ENCODE data around the gene ZMIZ1.

The ZMIZ1 gene

DNA sequence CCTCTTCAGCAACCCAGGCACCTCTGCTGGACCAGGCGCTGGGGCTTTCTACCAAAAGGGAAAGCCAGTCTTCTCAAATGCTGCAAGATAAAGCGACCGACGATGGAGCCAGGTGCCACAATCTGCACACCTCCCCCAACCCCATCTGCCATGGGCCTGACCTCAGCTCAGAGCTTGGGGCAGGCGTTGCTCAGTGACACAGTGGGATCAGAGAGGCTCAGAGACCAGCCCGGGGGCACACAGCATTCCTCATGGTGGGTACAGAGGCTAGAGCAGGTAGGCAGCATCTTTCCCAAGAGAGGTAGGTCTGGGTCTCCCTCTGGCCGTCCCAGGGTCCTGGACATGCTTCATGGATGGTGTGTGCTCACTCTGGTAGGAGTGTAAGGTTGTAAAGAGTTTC, 56.3 kb downstream of the ZMIZ1 start:
- no peak for DNase-seq

DNA sequence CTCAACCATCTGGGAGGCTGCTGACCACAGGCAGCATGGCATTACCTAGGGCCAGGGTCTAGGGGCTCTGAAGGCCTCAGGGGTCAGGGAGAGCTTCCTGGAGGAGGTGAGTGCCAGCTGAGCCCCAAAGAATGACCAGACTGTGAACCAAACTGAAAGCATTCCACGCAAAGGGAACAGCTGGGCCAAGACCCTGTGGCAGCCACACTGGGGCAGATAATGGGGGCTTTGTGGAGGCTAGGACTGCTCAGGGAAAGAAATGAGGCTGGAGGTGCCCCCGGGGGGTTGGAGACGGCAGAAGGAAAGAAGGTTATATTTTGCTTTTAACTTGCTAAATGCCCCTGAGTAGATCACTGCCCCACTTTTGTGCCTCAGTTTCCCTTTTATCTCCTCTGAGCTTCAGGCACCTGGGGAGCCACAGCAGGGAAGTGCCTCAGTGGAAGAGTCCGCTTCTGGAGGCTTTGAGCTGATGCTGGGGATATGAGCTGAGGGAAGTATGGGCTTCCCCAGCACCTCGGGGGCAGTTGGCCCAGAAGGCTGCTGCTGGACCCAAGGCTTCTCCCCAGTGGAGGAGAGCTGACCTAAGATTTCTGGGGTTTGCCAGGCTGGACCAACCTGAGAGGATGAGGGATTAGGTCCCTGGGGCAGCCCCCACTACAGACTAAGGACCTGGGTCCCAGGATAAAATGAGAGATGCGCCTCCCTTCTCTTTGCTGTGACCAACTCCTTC, 57.8 kb downstream of the ZMIZ1 start:
- DNase-seq, result no peak

DNA sequence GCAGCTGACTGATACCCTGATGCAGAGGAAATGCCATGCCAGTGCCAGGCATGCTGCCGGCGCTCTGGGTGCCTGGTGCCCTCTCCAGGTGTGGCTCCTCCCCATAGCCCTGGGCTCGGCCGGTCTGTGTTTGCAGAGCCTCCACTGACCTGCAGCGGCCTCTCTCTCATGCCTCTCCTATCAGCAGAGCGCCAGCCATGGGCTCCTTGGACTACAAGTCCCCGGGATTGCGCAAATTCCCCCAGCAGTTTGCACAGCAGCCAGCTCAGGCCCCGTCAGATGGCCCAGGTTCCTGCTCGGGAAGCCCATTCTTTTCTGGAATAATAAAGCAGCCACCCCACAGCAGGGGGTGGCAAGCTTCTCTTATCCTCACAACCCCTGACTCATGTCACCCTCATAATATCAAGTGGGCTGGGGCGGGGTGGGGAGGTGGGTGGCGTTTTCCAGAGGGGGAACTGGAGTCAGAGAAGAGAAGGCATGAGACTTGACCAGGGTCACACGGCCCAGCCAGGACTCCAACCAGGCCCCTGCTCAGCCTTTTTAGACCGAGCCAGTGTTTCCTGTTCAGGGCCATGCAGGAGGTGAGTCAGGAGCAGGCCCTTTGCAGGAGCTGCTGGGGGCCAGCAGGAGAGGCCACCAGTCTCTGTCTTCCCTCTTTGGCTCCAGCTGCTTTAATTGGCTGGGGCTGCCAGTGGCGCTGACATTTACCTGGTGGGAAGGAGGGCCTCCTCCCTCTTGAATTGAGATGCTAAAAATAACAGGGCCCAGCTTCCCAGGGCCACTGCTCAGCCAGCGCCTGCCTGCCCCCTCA, 58.6 kb downstream of the ZMIZ1 start:
- peak; percentile 87 to 88 for DNase-seq

DNA sequence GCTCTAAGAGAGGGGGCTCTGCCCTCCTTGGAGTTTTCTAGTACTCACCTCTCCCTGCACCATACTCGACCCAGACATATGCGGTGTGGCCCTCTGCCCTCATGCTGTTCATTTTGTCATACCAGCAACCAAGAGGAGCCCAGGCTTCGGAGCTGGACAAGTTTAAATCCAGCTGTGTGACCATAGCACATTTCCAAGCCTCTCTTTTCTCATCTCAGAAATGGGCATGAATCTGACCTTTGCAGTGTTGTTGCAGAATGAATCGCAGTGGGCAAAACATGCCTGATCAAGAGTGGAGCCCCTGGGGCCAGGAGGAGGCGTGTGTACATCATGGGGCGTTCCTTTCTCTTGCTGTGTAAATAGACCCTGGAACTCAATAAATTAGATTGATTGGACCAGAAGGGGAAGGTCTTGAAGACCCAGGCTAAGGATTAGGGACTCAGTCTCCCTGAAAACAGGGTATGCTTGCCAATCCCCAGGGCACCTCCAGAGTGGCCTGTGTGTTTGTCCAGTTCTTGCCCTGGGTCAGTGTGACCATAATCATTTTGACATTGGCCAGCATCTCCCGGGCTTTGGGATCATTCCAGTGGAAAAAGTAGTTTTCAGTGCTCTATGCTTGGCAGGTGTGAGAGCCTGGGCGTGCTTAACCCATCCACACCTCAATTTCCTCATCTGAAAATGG, 59.6 kb downstream of the ZMIZ1 start:
- no peak for DNase-seq

DNA sequence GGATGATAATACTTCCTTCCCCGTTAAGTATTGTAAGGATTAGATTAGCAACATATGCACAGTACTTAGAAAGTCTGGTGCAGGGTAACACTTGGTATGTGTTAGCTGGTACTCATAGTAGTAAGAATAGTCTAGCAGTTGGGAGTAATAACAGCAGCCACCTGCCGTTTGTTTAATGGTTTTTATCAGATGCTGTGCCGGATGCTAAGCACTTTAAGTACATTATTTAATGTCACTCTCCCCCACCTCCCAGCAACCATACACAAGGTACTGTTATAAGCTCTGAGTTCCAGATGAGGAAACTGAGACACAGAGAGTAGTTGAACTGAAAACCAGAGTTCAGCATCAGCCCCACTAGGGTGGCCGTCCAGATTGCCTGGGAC, 60.1 kb downstream of the ZMIZ1 start:
- peak in 1 of 2 experiments; percentile 22 for DNase-seq

DNA sequence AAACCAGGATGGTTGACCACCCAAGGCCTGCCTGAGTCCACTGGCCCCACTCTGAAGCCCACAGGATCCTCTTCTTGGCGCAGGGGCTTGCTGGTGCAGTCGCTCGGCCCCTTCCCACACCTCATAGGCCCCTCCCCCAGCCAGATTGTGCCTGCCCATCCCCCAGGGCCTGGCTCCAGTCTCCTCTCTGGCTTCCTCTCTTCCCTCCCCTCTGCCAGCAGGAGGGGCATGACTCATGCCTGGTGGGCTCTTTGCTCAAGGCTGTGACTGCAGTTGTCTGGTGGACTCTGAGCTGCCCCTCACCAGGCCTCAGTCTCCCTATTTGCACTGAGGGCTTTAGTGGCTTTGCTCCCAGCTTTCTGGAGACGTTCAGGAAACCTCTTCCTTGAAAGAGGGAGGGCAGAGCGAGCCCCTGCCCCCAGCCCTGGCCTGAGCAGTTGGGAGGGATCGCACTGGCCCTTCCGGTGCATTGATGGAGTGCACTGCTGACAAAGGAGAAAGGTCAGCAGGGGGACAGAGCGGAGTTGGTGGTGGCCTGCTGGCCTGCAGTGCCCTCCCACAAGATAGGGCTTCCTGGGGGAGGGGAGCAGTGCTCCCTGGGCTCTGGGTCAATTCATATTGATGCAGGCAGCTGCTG, 60.7 kb downstream of the ZMIZ1 start:
- peak; percentile 70 to 81 for DNase-seq

DNA sequence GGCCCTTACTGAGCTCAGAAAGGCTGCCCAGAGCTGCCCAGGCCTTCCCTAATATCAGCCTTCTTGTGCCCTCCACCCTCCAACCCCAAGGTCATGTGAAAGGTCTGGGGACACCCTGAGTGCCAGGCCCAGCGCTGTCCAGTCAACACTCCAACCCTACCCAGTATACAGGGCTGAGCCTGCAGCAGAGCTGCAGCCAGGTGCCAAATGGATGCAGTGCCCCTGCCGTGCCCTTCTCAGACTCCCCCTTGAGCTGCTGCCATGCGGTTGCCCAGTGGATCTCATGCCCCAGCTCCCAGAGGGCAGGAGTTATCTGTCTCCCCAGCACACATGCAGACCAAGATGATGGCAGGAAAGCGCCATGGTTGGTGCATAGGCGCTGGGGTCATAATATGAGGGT, 61.5 kb downstream of the ZMIZ1 start:
- DNase-seq, result no peak

DNA sequence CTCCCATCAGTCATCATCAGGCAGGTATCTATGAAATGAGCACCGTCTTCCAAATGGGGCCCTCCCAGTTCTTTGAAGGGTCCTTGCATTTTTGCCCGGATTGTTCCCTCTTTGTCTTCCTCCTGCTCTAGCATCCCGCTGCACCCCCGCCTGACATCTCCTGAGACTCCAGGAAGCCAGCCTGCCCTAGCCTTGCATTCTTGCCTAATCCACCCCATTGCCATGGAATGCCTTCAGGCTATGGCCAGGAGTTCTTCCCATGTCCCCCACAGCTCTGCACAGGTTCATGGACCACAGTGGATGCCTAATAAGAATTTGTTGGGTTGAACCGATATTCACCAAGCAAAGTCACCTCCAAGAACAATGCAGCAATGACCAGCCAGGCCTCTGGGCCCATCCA, 62.1 kb downstream of the ZMIZ1 start:
- DNase-seq, result no peak

DNA sequence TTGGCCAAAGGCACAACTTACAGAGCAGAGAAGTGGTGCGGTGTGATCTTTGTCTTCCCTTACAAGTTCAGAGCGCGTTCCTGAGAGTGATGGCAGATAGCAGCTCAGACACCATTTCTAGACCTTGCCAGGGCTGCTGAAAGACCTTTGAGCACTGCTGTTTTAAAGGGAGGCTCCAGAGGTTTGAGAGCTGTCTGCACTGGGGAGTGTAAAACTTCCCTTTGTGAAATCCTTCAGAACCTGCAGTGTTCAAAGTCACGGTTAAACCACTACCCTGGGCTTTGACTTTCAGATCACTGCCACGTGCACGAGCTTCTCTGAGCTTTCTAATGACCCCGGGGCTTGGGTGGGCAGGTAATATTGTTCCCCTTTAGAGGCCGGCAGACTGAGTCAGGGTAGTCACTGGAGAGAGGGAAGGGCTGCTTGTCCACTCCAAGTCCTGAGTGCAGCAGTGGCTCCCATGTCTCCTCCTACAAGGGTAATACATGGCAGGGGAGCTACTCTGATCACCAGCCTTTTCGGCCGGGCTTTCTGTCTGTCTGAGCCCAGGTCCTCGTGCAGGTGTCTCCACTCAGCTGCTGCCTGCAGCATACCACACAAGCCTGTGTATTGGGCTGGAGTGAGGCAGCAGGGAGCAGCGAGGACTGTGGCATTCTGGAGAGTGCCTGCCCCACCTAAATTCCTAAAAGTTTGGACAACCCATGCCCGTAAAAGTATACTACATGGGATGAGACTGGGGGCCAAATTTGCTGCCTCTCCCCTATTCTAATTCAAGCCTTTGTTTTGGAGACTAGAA, 63.3 kb downstream of the ZMIZ1 start:
- DNase-seq, result peak; percentile 38 to 47

DNA sequence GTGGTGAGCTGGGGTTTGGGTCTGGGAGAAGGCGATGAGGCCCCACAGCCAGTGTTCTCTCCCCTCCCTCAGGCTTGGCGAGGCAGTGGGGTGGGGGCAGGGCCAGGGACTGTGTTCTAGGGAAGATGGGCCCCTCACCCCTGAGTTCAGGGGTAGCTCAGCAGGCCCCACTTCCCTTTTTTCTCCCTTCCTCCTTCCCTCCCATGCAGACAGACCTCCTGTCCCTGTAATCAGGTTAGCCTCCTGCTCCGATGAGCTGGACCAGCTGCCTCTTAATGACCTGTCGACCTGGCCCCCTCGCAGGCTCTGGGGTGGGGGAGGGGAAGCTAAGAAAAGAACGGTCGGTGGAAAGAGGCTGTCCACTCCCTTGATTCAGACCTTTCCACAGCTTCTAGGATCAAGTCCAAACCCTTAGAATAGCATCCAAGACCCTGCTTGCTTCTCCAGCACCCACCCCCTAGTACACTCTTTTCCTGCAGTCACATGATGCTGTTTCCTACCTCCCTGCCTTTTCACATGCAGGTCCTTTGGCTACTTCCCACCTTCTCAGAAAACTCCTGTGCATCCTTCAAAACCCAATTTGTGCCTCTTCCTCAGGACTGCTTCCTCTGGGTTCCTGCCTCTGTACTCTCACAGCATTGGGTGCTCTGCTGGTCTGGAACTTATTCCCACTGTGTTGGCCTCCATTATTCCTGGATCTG, 64.1 kb downstream of the ZMIZ1 start:
- DNase-seq, result peak; percentile 88 to 90

DNA sequence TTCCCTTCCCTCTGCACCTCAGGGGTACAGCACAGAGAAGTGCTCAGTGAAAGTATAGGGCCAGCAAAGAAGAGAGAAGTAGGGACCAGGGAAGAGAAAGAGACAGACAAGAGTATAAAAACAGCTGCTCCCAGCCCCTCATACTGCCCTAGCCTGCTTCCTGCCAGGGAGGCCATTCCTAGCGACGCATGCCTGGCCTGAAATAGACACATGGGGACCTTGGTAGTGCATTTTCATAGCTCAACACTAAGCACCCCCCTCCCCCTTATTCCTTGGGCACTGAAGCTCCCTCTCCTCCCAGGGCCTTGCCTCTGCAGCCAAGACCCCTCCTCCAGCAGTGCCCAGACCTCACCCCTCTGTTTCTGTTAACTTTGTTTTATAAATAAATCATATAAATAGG, 64.7 kb downstream of the ZMIZ1 start:
- peak; percentile 73 to 79 for DNase-seq

DNA sequence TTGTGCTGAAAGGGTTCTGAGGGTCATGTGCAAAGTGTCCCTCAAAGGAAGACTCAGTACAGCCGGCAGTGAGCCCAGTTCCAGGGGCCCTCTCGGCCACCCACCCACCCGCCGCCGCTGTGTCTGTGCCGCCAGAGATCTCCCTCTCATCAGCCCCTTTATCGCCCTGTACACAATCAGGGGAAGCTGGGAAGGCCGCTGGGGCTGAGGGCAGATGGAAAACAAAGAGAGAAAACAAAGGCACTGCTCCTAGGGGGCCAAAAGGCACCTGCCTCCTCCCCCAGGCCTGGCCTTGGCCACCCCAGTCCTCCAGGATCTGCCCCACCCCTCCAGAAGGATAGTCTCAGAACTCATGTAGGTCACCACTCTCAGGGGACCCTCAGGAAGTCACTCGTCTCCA, 67.0 kb downstream of the ZMIZ1 start:
- DNase-seq, result no peak

DNA sequence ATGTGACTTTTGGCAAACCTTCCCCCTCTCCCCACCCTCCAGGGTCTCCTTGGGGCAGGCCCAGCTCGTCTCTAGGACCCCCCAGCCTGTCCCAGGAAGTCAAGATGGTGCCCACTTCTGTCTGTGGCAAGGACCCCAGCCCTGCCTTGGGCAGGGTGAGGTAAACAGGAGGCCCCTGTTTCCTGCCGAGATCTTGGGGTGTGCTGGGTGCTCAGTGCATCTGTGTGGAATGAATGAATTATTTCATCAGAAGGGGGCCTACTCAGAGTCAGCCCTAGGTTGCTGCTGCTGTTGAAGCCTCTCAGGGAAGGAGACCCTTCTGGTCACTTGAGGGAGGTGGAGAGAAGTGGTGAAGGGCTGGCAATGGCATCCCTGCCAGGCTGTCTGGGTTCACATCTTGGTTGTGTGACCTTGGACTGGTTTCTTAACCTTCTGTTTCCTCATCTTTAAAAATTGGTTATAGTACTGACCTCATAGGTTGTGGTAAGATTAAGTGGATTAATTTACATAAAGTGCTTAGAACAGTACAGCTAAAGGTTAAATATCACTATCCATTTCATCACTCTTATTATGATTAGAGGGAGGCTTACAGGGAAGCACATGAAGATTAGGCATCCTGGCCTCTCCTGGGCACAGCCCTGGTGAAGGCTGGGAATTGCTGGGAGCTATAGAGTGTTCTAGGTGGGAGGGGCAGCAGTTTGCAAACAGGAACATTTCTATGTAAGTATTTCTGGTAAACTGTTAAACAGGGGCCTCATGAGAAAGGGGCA, 67.7 kb downstream of the ZMIZ1 start:
- no peak for DNase-seq

DNA sequence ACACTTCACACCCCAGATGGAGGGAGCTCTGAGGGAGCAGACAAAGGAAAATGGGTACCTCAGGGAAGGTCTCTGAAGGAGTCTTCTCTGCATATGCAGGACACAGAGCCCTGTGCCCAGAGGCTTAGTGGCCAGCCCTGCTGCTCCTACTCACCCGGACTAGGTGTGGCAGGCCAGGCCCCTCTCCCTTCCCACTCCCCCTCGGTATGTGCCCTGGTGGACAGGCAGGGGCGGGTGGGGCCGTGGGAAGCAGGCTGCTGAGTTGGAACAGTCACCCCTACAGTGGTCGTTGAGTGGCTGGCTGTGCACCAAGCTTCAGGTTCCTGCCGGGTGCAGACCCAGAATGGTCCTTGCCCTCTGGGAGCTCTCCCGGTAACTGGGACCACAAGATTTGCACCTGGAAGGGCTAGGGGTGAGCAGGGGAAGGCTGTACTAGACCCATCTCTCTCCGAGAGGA, 68.6 kb downstream of the ZMIZ1 start:
- peak; percentile 28 to 60 for DNase-seq

DNA sequence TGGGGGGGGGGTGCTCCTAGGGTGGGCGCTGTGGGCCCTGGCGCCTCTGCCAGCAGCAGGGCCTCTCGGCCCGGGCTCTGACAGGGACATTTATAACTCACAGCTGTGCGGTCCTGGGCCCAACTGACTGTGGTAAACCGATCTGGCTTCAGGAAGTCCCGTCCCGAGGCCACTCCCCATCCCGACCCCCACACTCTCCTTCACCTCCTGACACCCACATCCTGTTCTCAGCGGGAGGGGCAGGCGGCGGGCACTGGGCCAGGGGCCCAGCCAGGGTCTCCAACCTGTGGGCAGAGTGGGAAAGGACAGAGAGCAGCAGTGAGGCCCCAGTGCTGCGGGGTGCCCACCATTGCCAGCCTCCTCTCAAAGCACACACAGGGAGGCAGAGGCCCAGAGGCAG, 69.1 kb downstream of the ZMIZ1 start:
- DNase-seq, result peak; percentile 87 to 93

DNA sequence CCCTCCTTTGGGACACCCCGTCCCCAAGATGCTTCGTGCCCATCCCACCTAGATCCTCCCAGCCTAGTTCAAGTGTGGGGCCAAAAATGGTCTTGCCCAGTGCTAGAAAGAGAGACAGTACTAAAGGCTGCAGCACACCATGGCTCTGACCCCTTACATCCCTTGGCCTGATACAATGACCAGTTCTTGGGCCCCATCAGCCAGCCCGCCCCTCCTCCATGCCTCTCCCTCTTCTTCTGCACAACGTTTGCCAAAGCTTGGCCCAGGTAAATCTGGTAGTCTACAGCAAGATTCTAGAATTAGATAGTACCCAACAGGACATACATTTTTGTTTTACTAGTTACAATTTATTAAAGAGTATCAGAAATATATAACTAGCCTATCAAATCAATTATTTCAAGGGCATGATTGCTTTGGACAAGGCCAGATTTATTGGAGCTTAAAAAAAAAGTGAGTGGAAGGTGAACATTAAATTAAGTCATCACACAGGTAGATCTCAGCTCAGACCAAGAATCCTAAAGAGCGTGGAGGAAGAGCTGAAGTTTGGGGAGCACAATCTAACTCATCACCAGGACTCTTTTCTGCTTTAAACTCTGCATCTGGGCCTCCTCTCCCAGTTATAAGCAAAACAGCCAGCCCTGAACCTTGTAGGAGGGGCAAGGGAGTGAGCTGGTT, 69.8 kb downstream of the ZMIZ1 start:
- peak in 1 of 2 experiments; percentile 49 for DNase-seq

DNA sequence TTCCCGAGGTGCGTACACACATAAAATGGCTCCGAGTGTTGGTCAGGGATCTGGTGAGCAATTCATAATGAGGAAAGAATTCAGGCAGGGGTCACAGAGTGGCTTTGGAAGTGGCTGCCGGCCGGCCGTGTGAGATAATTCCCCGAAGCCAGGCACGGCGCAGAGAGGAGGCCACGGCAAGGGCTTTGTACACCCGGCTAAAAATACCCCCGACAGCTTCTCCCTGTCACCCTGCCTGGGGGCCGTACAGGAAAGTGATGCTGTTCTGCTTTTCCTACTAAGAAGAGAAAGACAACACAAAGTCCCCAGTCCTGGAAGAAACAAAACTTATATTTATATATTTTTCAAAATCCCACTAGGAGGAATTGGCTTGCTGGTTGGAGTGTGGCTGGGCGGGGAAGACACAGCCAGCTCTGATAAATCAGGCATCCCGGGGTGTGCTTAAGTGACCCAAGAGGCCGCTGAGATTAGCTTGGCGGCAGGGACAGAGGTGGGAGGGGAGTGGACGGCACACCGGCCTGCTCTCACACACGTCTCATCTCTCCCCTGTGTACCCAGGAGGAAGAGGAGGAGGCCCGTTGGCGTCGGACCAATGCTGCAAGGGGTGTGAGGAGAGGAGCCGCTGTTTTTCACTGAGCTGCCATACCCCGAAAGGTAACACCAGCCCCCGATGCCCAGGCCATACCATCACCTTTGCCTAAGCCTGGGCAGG, 70.5 kb downstream of the ZMIZ1 start:
- DNase-seq, result peak; percentile 63 to 81

DNA sequence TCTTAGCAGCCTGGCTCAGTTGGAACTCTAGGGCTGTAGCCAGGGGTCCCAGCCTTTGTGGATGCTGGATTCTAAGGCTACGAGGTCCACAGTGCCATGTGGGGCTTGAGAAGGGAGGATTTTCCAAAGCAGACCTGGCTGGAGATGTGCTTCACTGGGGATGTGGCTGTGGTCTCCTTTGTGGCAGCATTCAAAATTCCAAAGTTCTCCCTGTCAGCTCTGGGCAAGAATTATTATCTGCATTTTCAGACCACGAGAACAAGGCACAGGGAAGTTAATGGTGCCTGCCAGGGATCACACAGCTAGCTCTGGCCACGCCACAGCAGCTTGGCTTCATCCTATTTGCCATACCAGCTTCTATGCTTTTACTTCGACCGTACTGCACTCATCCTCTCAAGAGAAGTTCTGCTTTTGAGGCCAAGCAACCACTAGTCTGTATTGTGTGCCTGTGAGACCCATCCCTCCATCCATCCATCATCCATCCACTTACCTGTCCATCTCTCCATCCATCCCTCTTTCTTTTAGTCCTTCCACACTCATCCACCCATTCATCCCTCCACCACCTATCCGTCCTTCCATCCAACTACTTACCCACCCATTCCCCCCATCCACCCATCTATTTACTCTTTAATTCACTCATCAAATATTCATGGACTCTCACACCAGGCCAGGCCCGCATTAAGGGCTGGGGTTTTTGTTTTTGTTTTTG, 71.5 kb downstream of the ZMIZ1 start:
- DNase-seq, result no peak

DNA sequence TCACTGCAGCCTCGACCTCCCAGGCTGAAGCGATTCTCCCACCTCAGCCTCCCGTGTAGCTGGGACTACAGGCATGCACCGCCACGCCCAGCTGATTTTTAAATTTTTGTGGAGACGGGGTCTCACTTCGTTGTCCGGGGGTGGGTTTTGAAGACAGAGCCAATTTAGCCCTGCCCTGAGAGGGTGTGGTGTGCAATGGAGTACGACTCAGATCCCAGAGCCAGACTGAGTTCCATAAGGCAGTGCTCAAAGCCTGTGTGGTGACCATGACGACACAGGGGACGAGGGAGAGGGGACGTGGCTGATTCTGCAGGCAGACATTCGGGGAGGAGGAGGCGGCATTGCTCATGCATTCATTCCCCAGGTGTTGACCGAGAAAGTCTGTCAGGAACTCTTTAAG, 72.1 kb downstream of the ZMIZ1 start:
- DNase-seq, result no peak

Data from Kasumi-1 (cell line).